PC-3 (cell line): ENCODE results near the gene IL17RB.

Source experiments
- EZH2 ChIP-seq: fragments of 300-600 bp; sonication (generic); IDR thresholded peaks from one replicate; pipeline ENCODE4 v1.6.1; 2017; ENCODE audit warnings: antibody characterized with exemption, mild to moderate bottlenecking, low read length; ENCODE audit not compliant: unreplicated experiment
- TF ChIP-seq, protein P1 (sequence below): fragments of 300-600 bp; sonication (generic); conservative IDR thresholded peaks from 2 replicates; pipeline ENCODE4 v1.5.1; 2017; ENCODE audit warnings: antibody characterized with exemption, low read depth, mild to moderate bottlenecking, low read length

DNA sequence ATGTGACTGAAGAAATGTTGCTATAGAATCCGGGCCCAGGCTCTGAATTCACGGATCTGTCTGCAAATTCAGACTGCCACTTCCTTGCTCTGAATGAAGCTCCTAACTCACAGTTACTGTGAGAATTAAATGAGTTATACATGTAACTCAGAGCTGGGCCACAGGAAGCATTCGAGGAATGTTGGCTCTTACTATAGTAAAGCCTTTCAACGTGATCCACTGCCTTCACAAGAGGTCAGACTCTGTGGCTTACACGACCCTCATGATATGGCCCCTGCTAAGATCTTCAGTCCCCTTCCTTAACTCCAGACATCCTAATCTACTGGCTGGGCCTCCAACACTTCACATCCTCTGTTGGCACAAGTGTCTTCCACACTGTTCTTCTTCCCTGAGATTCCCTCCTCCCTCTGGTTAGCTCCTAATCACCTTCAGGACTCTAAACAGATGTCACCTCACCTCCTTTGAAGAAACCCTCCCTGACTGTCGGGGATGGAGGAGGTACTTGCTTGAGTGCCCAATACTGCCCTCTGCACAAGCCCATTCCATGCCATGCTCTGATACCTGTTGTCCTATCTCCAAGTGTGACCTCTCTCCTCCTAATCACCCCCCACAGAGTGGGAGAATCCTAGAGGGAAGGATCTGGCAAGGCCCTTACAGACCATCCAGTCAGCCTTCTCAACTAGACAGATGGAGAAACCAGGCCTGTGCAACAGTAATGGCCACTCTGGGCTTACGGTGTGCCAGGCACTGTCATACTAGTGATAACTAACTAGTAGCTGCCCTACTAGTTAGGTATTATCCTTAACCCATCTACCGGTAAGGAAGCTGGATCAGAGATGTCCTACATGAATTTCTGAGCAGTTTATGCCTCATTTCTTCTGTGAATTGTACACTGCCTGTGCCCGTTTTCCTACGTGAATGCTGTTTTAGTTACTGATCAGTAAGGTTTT is 34.3 kb downstream of the IL17RB start:
- TF ChIP-seq, protein P1, sequence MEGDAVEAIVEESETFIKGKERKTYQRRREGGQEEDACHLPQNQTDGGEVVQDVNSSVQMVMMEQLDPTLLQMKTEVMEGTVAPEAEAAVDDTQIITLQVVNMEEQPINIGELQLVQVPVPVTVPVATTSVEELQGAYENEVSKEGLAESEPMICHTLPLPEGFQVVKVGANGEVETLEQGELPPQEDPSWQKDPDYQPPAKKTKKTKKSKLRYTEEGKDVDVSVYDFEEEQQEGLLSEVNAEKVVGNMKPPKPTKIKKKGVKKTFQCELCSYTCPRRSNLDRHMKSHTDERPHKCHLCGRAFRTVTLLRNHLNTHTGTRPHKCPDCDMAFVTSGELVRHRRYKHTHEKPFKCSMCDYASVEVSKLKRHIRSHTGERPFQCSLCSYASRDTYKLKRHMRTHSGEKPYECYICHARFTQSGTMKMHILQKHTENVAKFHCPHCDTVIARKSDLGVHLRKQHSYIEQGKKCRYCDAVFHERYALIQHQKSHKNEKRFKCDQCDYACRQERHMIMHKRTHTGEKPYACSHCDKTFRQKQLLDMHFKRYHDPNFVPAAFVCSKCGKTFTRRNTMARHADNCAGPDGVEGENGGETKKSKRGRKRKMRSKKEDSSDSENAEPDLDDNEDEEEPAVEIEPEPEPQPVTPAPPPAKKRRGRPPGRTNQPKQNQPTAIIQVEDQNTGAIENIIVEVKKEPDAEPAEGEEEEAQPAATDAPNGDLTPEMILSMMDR, result no peak
- no peak for TF ChIP-seq EZH2
